HG03571 (cell line): ENCODE data around the gene MTIF2.
"Not testable (repeated sequence)": the region's sequence is repeated elsewhere in the genome, so short reads cannot be mapped to it uniquely, and the experiment has no call there.

Source experiments
- ATAC-seq: cut with Tn5 transposase; IDR thresholded peaks from one replicate; pipeline ENCODE4 v1.9.1; 2021; ENCODE audit not compliant: unreplicated experiment

The MTIF2 gene

DNA sequence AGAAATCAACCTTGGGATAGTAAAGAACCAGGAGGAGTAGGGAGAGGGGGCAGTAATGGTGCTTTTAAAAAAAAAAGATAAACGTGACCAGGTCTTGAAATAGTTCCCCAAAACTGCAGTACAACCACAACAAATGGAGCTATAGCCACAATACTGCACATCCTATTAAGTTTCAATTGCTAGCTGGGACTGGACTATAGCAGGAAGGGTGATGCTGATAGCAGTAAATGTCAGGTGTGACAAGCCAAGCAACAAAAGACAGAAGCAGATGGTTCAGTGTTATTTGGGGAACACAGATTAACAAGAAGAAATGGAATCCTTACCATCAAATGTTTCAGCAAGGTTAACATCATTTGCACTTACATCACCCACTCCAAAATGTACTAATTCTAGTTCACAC, 26.4 kb downstream of the MTIF2 start:
- ATAC-seq, result no peak

- ATAC-seq, result not testable (repeated sequence)
These were observed 27.4 kb downstream of the MTIF2 start for GRCh38 chr2:55241582-55241981.

- ATAC-seq, result no peak
These were observed 29.3 kb downstream of the MTIF2 start for GRCh38 chr2:55239656-55240222.

- no peak for ATAC-seq
These were observed 32.0 kb downstream of the MTIF2 start for GRCh38 chr2:55236992-55237543.

GRCh38 chr2:55235724-55236538, 33.1 kb downstream of the MTIF2 start:
- no peak for ATAC-seq

- no peak for ATAC-seq
These were observed 35.4 kb downstream of the MTIF2 start for GRCh38 chr2:55233658-55233940.

- ATAC-seq, result peak; percentile 30
These were observed 36.0 kb downstream of the MTIF2 start for GRCh38 chr2:55232863-55233657.

- ATAC-seq, result peak; percentile 87
These were observed 36.8 kb downstream of the MTIF2 start, which contains the start of the genes CLHC1 and RPS27A for GRCh38 chr2:55232084-55232862. TSS of gene CLHC1 (minus strand) at chr2:55232293. CDS start at chr2:55222411, 9,882 bp downstream. TSS of gene RPS27A (plus strand) at chr2:55232688. CDS start at chr2:55232825, 137 bp downstream.

DNA sequence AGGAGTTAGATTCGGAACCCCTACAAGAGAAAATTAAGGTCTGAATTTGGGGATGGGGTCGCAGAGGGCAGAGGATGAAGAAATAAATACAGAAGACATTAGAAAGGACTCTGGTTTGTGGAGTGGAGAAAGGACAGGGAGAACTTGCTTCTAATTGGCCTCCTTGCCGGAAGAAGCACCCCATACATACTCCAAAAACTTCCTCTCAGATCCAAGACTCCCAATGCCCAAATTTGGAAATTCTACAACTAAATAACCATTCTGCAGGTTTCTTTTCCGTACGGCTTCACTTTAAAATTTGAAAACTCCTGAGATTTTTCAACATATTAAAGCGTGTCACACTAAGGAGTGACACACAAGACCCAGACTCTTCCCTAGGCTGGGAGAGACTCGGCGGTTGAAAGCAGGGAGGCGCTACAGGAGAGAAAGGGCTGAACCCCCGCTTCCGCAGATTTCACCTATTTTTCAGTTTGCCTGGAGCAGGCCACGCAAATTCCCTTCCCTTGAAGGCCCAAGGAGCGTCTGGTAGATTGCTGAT, 37.4 kb downstream of the MTIF2 start:
- ATAC-seq, result no peak

GRCh38 chr2:55230551-55230950, 38.5 kb downstream of the MTIF2 start:
- ATAC-seq, result no peak

DNA sequence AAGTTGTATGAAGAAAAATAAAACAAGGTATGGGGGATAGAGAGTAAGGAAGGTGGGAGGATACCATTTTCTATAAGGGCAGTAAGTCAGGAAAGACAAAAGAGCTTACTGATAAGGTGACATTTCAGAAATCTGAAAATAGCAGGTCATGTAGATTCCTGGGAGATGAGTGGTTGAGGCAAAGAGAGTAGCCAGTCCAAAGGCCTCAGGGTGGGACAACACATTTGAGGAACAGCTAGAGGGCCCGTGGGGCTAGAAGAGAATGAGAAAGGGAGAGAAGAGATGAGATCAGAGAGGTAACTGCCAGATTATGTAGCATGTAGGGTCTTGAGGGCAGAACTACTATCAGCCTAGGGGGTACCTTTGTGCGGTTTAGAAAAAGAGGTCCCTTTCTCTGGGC, 39.8 kb downstream of the MTIF2 start:
- ATAC-seq, result no peak

DNA sequence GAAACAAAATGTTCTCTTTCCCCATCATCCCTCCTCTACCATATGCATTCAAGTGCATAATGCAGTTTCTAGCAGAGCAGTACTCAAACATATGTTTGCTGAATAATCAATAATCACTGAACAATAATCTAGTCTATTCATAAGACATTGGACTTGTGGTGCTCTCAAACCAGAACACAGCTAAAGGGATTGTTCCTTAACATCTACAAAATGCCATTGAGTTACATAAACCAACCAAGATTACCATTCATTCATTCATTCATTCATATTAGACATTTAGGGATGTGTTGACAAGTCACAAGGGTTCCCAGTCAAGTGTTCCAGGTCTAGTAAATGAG, 40.8 kb downstream of the MTIF2 start:
- no peak for ATAC-seq

- ATAC-seq, result not testable (repeated sequence)
These were observed 41.4 kb downstream of the MTIF2 start for GRCh38 chr2:55227437-55228225.

GRCh38 chr2:55225481-55226020, 43.5 kb downstream of the MTIF2 start:
- no peak for ATAC-seq

DNA sequence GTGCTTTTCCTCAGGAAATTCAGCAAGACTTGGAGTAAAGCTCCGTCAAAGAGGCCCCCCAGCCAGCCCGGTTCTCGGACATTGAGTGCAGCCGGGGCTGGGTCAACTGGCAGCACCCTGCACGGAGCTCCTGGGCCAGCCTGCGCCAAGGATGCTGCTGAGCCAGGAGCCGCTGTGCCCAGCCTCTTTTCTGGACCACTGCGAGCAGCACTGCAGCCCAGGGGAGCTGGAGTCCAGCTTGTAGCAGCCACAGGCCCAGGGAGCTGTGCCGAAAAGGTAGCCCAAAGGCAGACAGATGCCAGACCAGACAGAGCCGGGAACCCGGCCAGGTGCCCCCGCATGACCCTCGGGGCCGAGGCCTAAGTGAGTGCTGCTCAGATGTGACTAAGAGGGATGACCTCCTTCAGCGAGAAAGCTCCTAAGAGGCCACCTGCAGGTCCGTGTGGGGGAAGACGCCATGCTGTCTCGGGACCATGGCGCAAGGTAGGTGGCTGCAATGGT, 44.2 kb downstream of the MTIF2 start:
- no peak for ATAC-seq

DNA sequence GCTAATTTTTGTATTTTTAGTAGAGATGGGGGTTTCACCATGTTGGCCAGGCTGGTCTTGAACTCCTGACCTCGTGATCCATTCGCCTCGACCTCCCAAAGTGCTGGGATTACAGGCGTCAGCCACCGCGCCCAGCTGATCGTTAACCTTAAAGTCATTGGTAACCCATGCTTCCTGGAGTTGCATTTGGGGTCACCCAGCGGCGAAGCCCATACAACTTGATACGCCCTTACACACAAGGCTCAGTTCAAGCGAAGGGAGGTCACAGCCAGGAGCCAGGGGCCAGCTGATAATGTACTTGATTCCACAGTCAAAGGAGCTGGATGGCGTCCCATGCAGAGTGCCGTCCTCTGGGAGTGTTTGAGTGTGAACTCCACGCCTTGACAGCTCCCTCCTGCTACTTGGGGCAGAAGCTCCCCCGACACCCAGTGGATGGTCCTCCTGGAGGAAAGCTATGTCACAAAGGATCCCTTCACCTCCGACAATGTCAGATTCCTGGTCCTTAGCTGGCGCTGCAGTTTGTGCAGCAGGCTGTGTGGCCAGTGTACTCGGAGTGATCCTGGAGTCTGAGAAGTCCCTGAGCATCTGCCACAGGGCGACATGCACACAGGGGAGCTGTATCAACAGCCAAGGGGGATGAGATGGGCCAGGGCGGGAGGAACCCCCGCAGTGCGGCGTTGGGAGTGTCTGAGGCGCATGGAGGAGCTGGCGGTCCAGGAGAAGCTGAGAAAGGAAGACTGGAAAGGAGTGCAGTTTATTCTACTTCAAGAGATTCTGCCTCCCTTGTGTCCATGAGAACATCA, 44.9 kb downstream of the MTIF2 start:
- no peak for ATAC-seq

GRCh38 chr2:55213822-55214221, 55.2 kb downstream of the MTIF2 start:
- no peak for ATAC-seq

DNA sequence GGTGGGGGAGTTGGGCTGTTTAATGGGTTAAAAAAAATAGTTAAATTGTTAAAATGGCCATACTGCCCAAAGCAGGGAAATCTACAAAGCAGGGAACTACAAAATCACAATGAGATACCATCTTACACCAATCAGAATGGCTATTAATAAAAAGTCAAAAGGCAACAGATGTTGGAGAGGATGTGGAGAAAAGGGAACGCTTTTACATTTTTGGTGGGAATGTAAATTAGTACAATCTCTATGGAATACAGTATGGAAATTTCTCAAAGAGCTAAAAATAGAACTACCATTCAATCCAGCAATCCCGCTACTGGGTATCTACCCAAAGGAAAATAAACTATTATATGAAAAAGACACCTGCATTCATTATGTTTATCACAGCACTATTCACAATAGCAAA, 64.1 kb downstream of the MTIF2 start:
- no peak for ATAC-seq

DNA sequence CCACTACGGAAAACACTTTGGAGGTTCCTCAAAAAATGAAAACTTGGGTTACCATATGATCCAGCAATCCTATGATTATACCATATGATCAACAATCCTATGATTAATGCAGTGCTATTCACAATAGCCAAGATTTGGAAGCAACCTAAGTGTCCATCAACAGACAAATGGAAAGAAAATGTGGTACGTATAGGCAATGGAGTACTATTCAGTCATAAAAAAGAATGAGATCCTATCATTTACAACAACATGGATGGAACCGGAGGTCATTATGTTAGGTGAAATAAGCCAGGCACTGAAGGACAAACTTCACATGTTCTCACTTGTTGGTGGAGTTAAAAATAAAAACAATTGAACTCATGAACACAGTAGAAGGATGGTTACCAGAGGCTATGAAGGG, 64.5 kb downstream of the MTIF2 start:
- no peak for ATAC-seq
